Activated CD4-positive, alpha-beta T cell treated with anti-CD3 and anti-CD28 coated beads, Interleukin-2, amount 50 U/mL, for 48 hours (primary cell): ENCODE measurements around the gene RSPRY1.
"Not testable (repeated sequence)": the region's sequence is repeated elsewhere in the genome, so short reads cannot be mapped to it uniquely, and the experiment has no call there.

Source experiments
- DNase-seq, 2 experiments: peaks; one replicate each; pipeline ENCODE4 v3.0.0-alpha.2; 2020

RSPRY1 gene

DNA sequence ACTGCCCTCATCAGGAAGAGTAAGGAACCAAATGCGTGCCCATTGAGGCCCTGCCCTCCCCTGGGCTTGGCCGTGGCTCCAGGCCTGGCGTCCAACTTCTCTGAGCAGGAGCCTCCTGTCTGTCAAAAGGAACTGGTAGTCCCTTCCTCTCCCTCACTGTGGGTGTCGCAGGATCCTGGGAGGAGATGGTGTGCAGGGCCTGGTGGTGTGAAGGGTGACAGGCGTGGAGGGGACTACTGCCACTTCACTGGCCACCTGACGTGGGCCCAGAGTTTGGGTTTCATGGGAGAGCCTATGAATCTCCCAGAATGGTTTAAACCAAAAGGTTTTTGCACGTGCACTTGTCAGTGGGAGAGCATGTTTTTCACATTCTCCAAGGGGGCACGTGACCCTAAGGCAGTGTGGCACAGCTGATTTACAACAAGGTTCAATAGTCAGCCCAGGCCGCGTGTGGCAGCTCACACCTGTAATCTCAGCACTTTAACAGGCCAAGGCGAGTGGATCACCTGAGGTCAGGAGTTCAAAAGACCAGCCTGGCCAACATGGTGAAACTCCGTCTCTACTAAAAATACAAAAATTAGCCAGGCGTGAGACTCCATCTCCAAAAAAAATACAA lies 71.4 kb downstream of the RSPRY1 start:
- DNase-seq: no peak

GRCh38 chr16:57258226-57258909 lies 72.2 kb downstream of the RSPRY1 start:
- DNase-seq: no peak

GRCh38 chr16:57258910-57259475 lies 72.9 kb downstream of the RSPRY1 start:
- DNase-seq: no peak

DNA sequence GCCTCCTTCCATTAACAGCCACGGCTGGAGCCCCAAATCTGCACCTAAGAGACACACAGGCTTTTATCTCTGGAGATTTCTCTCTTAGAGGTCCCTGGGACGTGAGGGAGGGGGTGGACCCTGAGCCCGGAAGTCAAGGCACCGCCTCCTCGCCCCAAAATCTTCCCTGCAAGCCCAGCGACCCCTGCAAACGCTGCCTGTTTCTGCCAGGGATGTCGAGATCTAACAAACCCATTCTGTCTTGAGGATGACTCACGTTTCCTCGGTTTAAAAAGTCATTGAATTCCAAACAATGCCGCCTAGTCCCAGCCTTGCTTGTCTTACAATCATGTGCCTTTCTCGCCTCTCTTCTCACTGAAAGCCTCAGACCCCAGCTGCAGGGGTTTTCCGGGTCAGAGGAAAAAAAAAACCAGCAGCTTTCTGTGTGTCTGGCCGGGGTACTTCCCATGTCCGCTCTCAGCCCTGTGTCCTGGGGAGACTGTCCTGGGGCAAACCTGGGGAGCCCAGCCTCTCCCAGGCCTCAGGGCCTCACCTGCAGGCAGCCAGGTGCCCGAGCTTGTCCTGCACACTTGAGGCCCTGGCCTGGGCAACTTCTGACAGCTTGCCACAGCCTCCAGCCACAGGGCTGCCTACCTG lies 74.3 kb downstream of the RSPRY1 start:
- DNase-seq: no peak

DNA sequence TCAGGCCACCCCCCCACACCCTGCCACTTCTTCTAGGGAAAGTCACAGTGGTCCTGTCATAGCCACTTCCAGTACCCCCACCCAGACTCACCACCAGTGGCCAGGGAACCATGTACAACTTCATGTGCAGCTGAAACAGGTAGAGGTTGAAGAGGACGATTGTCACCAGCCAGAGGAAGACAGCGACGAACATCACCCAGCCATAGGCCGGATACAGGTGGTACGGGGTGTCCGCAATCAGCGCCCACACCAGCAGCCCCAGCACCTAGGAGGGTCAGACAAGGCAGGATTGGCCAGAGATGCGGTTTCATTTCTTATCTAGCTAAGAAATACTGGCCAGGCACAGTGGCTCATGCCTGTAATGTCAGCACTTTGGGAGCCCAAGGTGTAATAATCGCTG lies 75.7 kb downstream of the RSPRY1 start:
- no peak for DNase-seq

DNA sequence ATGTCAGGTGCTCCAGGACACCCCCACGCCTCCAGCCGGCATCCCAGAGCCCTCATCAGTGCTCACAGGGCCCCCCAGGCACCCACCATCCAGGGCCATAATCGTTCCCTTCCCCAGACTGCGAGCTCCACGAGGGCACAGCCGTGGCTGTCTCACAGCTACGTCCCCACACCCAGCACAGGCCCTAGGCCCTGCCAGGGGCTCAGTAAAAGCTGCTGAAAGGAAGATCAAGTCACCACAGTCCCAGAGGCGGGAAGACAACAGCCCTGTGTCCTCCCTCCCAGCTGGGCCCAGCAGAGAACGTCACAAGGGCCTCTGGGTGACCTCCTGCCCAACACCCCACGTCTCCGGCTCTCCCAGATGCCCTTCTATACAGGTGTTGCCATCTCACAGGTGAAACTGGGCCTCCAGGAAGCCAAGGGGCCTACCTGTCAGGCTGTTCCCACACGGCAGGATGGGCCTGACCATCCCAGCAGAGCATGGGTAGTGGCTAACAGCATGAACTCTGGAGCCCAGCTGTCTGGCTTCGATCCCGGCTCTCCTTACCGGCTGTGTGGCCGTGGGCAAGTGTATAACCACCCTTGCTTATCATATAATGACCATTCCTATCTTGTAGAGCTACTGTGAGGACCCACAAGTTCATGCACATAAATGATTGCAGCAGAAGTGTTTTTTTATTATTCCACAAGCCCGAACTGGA lies 76.9 kb downstream of the RSPRY1 start:
- no peak for DNase-seq

DNA sequence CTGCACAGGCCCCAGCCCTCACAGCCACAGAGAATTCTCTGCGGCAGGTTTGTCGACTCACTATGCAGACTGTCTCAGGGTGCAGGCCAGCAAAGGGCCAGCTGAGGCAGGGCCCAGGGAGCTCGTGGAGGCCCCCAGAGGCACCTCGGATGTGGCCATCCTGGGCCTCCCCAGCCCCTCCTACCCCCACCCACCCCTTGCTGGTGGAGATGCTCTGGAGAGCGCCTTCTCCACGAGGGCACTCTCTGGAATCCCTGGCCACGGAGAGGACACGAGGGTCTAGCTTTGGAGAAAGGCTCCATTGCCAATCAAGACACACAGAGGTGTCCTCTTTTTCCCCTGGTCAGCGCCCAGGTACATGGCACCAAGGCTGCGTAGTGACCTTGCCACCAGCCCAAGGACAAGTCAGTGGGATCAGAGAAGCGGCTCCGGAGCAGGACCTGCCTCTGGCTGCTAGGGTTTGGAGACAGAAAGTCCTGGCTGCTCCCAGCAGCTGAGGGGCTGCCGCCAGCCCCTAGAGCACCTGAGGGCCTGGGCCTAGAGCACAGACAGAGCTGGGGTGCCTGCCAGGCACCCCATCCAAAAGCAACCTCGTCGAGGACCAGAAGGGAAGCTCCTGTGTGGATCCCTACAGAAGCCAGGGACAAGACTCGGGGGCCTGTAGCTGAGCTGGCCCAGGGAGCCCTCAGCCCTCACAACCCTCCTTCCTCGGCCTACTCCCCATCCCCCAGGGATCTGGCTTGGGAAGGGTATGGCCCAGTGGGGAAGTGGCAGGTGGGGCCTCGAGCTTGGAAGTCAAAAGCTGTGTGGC lies 77.6 kb downstream of the RSPRY1 start:
- DNase-seq: no peak

GRCh38 chr16:57264381-57264780 lies 78.3 kb downstream of the RSPRY1 start:
- no peak for DNase-seq

DNA sequence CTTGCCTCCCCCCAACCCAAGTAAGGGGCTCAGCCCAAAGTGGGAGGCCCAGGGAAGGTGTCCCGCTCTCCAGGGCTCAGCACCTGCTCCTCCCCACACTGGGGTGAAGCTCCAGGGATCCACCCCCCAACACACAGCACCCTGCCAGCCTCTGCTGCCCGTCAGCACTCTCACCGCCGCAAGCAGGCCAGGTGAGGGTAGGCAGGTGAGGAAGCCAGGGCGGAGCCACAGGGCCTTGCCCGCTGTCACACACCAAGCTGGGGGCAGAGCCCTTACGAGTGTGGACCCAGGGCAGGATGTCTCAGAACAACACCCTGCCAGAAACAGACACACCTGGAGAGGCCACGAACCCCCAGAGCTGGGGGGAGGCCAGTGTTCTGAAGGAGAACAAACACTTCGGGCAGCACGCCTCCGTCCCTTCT lies 78.8 kb downstream of the RSPRY1 start:
- no peak for DNase-seq

DNA sequence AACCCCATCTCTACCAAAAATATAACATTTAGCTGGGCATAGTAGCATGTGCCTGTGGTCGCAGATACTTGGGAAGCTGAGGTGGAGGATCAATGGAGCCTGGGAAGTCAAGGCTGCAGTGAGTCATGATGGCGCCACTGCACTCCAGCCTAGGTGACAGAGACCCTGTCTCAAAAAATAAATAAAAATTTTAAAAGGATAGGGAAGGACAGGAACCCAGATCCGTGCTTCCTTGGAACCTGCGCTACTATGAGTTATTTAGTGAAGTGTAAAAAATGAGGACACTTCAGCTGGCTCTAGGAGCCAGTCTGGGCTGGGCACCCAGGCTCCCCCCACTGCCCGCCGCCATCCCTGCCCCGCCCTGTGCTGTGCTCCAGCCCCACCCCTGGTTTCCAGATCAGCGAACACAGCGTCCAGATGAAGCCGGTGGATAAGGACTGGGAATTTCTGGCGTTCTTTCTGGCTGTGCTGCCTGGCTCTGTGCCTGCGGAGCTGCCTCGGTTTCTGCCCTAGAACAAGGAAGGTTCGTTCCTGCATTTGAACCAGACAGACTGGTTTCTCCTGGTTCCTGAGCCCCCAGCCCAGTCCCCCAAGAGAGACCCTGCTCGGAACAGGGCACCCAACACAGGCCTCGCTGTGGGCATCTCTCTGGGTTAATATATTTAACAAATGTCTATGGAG lies 79.9 kb downstream of the RSPRY1 start:
- DNase-seq: no peak

- DNase-seq: peak; percentile 37 to 43
Observed at GRCh38 chr16:57266531-57267260, 80.6 kb downstream of the RSPRY1 start.

GRCh38 chr16:57267343-57267742 lies 81.2 kb downstream of the RSPRY1 start:
- not testable (repeated sequence) for DNase-seq

DNA sequence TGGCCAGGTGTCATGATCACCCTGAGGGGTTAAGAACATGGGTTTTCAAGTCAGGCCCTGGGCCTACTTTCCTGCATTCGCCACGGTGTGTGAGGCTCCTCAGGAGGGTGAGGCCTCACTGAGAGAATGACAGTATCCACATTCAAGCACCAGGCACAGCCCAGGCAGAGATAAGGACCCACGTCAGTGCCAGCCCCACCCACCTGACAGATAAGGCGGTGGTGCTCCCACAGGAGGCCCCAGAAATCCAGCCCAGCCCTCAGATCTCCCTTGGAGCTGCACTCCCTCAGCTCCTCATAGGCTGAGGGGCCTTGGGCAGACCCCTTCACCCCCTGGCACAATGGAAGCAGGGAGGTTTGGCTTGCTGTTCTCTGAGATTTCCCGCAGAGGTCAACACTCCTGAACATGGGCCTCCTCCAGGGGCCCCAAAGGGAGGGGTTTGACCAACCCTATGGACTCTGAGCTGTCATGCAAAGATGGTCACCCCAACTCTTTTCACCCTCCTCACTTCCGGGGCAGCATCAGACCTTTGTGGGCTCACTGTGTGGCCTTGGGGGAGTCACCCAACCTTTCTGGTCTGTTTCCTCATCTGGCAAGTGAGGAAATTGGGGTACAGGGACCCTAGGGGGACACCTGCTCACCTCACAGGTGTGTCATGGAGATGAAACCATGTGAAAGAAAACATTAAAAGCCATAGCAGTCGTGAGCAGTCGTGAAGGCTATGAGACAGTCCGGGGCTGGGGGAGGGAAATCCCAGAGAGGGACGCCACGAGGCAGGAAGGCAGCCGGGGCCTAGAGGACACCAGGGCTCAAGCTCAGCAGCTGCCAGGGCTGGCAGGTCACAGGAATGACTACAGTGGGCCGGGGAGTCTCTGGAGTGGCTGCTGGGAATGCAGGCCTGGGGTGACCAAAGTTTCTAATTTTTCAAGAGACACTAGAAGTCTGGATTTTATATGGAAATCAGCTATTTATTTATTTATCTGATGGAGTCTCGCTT lies 83.0 kb downstream of the RSPRY1 start:
- no peak for DNase-seq

DNA sequence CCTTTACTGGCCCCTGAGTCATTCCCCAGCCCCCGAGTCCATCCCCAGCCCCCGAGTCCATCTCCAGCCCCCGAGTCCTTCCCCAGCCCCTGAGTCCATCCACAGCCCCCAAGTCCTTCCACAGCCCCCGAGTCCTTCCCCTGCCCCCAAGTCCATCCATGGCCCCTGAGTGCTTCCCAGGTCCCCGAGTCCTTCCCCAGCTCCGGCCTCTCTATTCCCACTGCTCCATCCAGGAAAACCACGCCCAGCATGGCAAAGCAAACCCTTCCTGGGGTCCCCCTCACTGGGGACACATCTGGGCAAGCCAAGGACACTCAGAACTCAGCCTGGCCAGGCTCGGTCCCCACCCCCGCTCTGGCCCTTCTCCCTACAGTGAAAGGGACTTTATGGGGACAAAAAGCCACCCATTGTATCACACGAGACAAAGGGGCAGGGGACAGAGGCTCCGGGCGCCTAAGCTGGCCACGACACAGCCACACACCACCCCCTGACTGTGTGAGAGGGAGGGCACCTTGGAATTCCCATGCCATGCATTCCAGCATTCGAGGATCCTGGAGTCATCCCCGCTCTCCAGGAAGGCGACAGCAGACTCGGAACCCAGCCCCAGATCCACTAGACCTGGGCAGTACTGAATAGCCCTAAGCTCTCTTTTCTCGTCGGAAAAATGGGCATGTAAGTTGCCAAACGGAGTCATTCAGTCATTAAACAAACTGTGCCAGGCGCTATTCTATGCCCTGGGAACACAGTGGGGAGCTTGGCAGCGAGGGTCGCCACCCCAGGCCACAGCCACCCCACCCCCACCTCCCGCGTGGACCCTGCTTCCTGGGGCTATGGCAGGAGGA lies 84.3 kb downstream of the RSPRY1 start:
- no peak for DNase-seq

- DNase-seq: no peak
Observed at GRCh38 chr16:57271063-57271345, 84.9 kb downstream of the RSPRY1 start.

- DNase-seq: no peak
Observed at GRCh38 chr16:57271867-57272495, 85.9 kb downstream of the RSPRY1 start.

DNA sequence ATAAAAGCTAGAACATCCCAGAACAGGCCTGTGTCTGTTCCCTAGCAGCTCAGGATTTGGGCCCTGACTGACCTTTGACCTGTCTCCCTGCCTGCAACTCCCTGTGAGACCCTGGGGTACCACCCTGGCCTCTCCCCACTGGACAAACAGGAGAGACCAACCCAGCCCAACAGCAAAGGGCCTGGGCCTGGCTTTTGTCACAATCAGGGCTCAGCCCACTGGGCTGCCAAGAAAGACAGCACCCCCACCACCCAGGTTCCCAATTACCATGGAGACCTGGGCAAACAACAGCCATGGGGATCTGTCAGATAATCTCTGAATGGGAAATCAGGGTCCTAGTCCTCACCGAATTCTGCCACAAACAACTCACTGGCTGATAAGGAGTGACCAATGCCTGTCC lies 87.2 kb downstream of the RSPRY1 start:
- DNase-seq: no peak

- no peak for DNase-seq
Observed at GRCh38 chr16:57273826-57274225, 87.7 kb downstream of the RSPRY1 start.

GRCh38 chr16:57275946-57276345 lies 89.8 kb downstream of the RSPRY1 start:
- DNase-seq: not testable (repeated sequence)
